ENCODE measurements around the gene UNG. TPM values are rescaled to one million over a fixed set of nuclear protein-coding genes. Genes with fewer than 3 reads are reported as not detected.

Gene UNG
- total and polyA plus RNA-seq, 9 of the 15 experiments (the other 6 are each of a cell fraction or from before 2014, with no cell fraction given): 8.4 to 59.8 (median 41.0) TPM

DNA sequence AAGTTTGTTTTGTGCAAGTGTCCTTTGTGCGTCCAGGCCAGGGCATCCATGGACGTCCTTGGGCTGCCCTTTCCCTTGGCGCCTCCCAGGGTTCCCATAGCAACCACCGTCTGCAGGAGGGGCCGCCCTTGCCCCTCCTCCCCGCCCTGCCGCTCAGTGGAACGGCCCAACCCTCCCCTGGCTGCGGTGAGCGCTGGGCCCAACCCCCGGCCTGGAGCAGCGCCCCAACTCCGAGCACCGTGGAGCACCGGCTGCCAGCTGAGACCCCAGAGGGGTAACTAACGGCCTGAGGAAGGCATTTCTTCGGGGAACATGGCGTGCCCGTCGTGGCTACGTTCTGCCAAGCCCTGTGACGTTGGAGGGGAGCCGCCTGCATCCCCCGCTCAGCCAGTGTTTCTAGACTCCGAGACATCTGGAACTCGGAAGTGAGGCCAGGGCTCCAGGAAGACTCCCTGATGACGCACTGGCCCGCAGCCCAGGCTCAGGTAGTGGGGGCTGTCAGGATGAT lies 13.6 kb downstream of the UNG start (continued):
- TF ChIP-seq RCOR1 (IDR thresholded peaks at IDR 0.05; ENCODE audit: borderline replicate concordance in 1 of 2, low read depth in 2 of 2, low read length in 2 of 2): peak in 1 of 2 experiments; percentile 69; a peak in 1 of 4 replicates
- 0 out of 2 replicates have a peak, but pooled peaks have one; percentile 42 for TF ChIP-seq NR2C2 (CRISPR knock-in tag; IDR thresholded peaks at IDR 0.05)
- TF ChIP-seq NR2C2 (tag; IDR thresholded peaks at IDR 0.05): no peak; the same call in 1 of the 2 replicates
- TF ChIP-seq HDAC3 (IDR thresholded peaks at IDR 0.05; ENCODE audit: borderline replicate concordance, partially characterized antibody): no peak
- TF ChIP-seq GTF2E2 (tag; IDR thresholded peaks at IDR 0.05): 0 out of 2 replicates have a peak, but pooled peaks have one; percentile 31
- TF ChIP-seq, protein P1, sequence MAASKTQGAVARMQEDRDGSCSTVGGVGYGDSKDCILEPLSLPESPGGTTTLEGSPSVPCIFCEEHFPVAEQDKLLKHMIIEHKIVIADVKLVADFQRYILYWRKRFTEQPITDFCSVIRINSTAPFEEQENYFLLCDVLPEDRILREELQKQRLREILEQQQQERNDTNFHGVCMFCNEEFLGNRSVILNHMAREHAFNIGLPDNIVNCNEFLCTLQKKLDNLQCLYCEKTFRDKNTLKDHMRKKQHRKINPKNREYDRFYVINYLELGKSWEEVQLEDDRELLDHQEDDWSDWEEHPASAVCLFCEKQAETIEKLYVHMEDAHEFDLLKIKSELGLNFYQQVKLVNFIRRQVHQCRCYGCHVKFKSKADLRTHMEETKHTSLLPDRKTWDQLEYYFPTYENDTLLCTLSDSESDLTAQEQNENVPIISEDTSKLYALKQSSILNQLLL (CRISPR knock-in tag; IDR thresholded peaks at IDR 0.05; ENCODE audit: borderline replicate concordance): 0 out of 2 replicates have a peak, but pooled peaks have one; percentile 26
- peak; percentile 75 for TF ChIP-seq ZFX (CRISPR knock-in tag; IDR thresholded peaks at IDR 0.05)
- TF ChIP-seq, protein P2, sequence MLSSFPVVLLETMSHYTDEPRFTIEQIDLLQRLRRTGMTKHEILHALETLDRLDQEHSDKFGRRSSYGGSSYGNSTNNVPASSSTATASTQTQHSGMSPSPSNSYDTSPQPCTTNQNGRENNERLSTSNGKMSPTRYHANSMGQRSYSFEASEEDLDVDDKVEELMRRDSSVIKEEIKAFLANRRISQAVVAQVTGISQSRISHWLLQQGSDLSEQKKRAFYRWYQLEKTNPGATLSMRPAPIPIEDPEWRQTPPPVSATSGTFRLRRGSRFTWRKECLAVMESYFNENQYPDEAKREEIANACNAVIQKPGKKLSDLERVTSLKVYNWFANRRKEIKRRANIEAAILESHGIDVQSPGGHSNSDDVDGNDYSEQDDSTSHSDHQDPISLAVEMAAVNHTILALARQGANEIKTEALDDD (IDR thresholded peaks at IDR 0.05): no peak
- TF ChIP-seq ZKSCAN1 (IDR thresholded peaks at IDR 0.05; ENCODE audit: low read depth, low read length): no peak
- TF ChIP-seq MTA3 (IDR thresholded peaks at IDR 0.05; ENCODE audit: borderline replicate concordance): peak; percentile 42; the same call in 1 of the 2 replicates
- TF ChIP-seq KLF16 (IDR thresholded peaks at IDR 0.05): 0 out of 2 replicates have a peak, but pooled peaks have one; percentile 2
- TF ChIP-seq HMGN3 (IDR thresholded peaks at IDR 0.05; ENCODE audit: borderline replicate concordance, extremely low read depth, insufficient read length, low read depth, low read length): peak; percentile 57
- TF ChIP-seq RBM25 (IDR thresholded peaks at IDR 0.05; ENCODE audit: low read depth, low read length, severe bottlenecking): no peak
- peak; percentile 20; the same call in 1 of the 2 replicates for TF ChIP-seq JUN (IDR thresholded peaks at IDR 0.05; ENCODE audit: borderline replicate concordance, low read depth, low read length)
- TF ChIP-seq JUN (CRISPR knock-in tag; IDR thresholded peaks at IDR 0.05; ENCODE audit: borderline replicate concordance): no peak
- no peak for TF ChIP-seq ZNF609 (CRISPR knock-in tag; IDR thresholded peaks at IDR 0.05; ENCODE audit: borderline replicate concordance)
- TF ChIP-seq MAZ (CRISPR knock-in tag; conservative IDR thresholded peaks at IDR 0.05 in 1 of 2, IDR thresholded peaks at IDR 0.05 in 1 of 2): peak; percentile 88 to 90

Measured in K562 (cell line).